OCI-LY7 (cell line): Measurements from ENCODE around the gene PAN2. TPM values are rescaled to one million over a fixed set of nuclear protein-coding genes. Genes with fewer than 3 reads are reported as not detected.

Experiments
- BruUV-seq: library from RNA; stranded (reverse); fragments of 400-500 nt; replicated peaks from 2 replicates; lab custom pipeline; 2021; lab: Mats Ljungman, UMichigan
- CTCF ChIA-PET: fragments of 300-600 bp; sonication (Branson Sonifier 250); formaldehyde crosslinking; loops from one replicate; lab custom pipeline; 2022; ENCODE audit warnings: antibody characterized with exemption; ENCODE audit not compliant: unreplicated experiment; lab: Charles Lee
- POLR2A ChIA-PET: fragments of 300-600 bp; sonication (Branson Sonifier 250); formaldehyde crosslinking; loops from one replicate; lab custom pipeline; 2022; ENCODE audit warnings: antibody characterized with exemption; lab: Charles Lee
- DNase-seq: peaks from one replicate; pipeline ENCODE4 v3.0.0-alpha.2; 2015; ENCODE audit warnings: low spot score
- H2AFZ ChIP-seq: fragments of 200-600 bp; sonication (generic), shearing (Covaris generic); 2 replicates; pipeline ENCODE4 v1.6.1; 2014; ENCODE audit warnings: mild to moderate bottlenecking, antibody characterized with exemption, low read length, moderate library complexity
- H3K27ac ChIP-seq: fragments of 200-600 bp; sonication (generic); 2 replicates; pipeline ENCODE4 v1.5.1; 2014; ENCODE audit warnings: mixed run types, low read depth, mild to moderate bottlenecking, moderate library complexity, low read length, inconsistent platforms; ENCODE audit not compliant: poor library complexity, severe bottlenecking
- H3K36me3 ChIP-seq: fragments of 200-600 bp; sonication (generic); 2 replicates; pipeline ENCODE4 v1.6.1; 2014; ENCODE audit warnings: mild to moderate bottlenecking, antibody characterized with exemption, low read length, moderate library complexity, mixed read lengths; ENCODE audit not compliant: insufficient read depth
- H3K4me1 ChIP-seq: fragments of 200-600 bp; sonication (generic); 2 replicates; pipeline ENCODE4 v1.5.1; 2014; ENCODE audit warnings: mild to moderate bottlenecking, low read length; ENCODE audit not compliant: insufficient read depth, poor library complexity, severe bottlenecking
- H3K4me2 ChIP-seq: fragments of 200-600 bp; sonication (generic); 2 replicates; pipeline ENCODE4 v1.6.1; 2014; ENCODE audit warnings: mild to moderate bottlenecking, low read length
- H3K4me3 ChIP-seq: fragments of 200-600 bp; sonication (generic); 2 replicates; pipeline ENCODE4 v1.5.1; 2014; ENCODE audit warnings: mild to moderate bottlenecking, low read depth, low read length; ENCODE audit not compliant: poor library complexity, severe bottlenecking
- H3K79me2 ChIP-seq: fragments of 200-600 bp; sonication (generic); 2 replicates; pipeline ENCODE4 v1.6.1; 2016; ENCODE audit warnings: low read depth, mild to moderate bottlenecking, low read length, moderate library complexity, mixed read lengths; ENCODE audit not compliant: insufficient read depth
- H3K9me2 ChIP-seq: fragments of 200-600 bp; sonication (generic); 2 replicates; pipeline ENCODE4 v1.6.1; 2016; ENCODE audit warnings: mild to moderate bottlenecking, low read length, mixed read lengths; ENCODE audit not compliant: insufficient read depth
- H3K9me3 ChIP-seq: fragments of 200-600 bp; sonication (generic); 2 replicates; pipeline ENCODE4 v1.6.1; 2014; ENCODE audit warnings: mild to moderate bottlenecking, mixed run types, low read length, mixed read lengths
- H4K20me1 ChIP-seq: fragments of 200-600 bp; sonication (generic); 2 replicates; pipeline ENCODE4 v1.6.1; 2014; ENCODE audit warnings: mild to moderate bottlenecking, antibody characterized with exemption, low read length, moderate library complexity, mixed read lengths; ENCODE audit not compliant: insufficient read depth
- CTCF ChIP-seq: fragments of 200-600 bp; sonication (generic); conservative IDR thresholded peaks from 2 replicates; pipeline ENCODE4 v1.5.1; 2014; ENCODE audit warnings: mild to moderate bottlenecking, antibody characterized with exemption, low read length, moderate library complexity, mixed read lengths
- EZH2phosphoT487 ChIP-seq: fragments of 200-600 bp; sonication (generic); IDR thresholded peaks from 2 replicates; pipeline ENCODE4 v1.6.1; 2018; ENCODE audit warnings: low read depth, borderline replicate concordance, mild to moderate bottlenecking, mixed run types, antibody characterized with exemption, low read length, moderate library complexity, mixed read lengths
- intact Hi-C: fragments of 100-400 bp; cut with micrococcal nuclease; formaldehyde crosslinking; loops from one replicate; pipeline ENCODE4 v1.10.0; 2022; ENCODE audit not compliant: unreplicated experiment
- total RNA-seq, 2 experiments: library from RNA; depleted of rRNA in 1 of 2; stranded (reverse); fragments of >200 nt in 1 of 2; shearing (Covaris generic) in 1 of 2; gene quantifications; 2 replicates each; pipeline ENCODE4 v1.2.3, GENCODE V29; 2014 to 2022

Gene PAN2
- total RNA-seq, 2 experiments from 2014 or later, result 106 to 117 TPM

- ChIA-PET POLR2A (interaction anchor here (1.0 to 1.1 kb wide), 2 partner anchors 10 to 153 kb away, joined by 3 read pairs; no protein-coding TSS in a partner anchor), CTCF (no interaction called here)
These were observed 26.4 kb downstream of the PAN2 start for GRCh38 chr12:56307221-56307965.

GRCh38 chr12:56304872-56305590, 28.8 kb downstream of the PAN2 start:
- Histone ChIP-seq H2AFZ (no peak overlapping the region), H3K4me2 (no peak overlapping the region), H3K79me2 (peaks cover 12% of the 10 kb centered on the region; the same call in 1 of the 2 replicates), H3K9me3 (no peaks in the 10 kb centered on the region), H3K27ac (no peak overlapping the region), H3K9me2 (no peaks in the 10 kb centered on the region), H3K4me3 (no peak overlapping the region), H4K20me1 (no peaks in the 10 kb centered on the region), H3K4me1 (peaks cover 30% of the 10 kb centered on the region), H3K36me3 (peaks cover 50% of the 10 kb centered on the region)
- intact Hi-C loops, result no loop called here
- CTCF ChIA-PET, result interaction anchor here (0.6 to 1.5 kb wide), 2 partner anchors 11 to 159 kb away, joined by 4 read pairs; no protein-coding TSS in a partner anchor
- DNase-seq, result no peak
- no peak for TF ChIP-seq CTCF
- TF ChIP-seq EZH2phosphoT487, result no peak
- BruUV-seq, result no TSS peak
- POLR2A ChIA-PET, result interaction anchor here (0.8 to 1.0 kb wide), 2 partner anchors 117 to 155 kb away, joined by 3 read pairs; no protein-coding TSS in a partner anchor

More at GRCh38 chr12:56307221-56307965, 26.4 kb downstream of the PAN2 start:
- Histone ChIP-seq H3K4me1 (peaks cover 10% of the 10 kb centered on the region), H2AFZ (no peak overlapping the region), H3K79me2 (no peaks in the 10 kb centered on the region), H3K36me3 (peaks cover 63% of the 10 kb centered on the region), H3K9me2 (no peaks in the 10 kb centered on the region), H3K27ac (no peak overlapping the region), H3K9me3 (no peaks in the 10 kb centered on the region), H4K20me1 (no peaks in the 10 kb centered on the region), H3K4me2 (no peak overlapping the region), H3K4me3 (no peak overlapping the region)
- no peak for DNase-seq
- no TSS peak for BruUV-seq
- TF ChIP-seq EZH2phosphoT487 (no peak), CTCF (no peak)
- intact Hi-C loops, result no loop called here
